HEK293 (cell line): ENCODE data around the gene SLC5A9.

Experiments used
- CTCF ChIA-PET: fragments of 350-600 bp; formaldehyde crosslinking; extraction: SDS; loops from one replicate; lab custom pipeline; 2021; ENCODE audit warnings: antibody characterized with exemption; lab: Yijun Ruan, JAX
- POLR2A ChIA-PET: fragments of 300-600 bp; formaldehyde crosslinking; extraction: SDS; loops from one replicate; lab custom pipeline; 2020; ENCODE audit warnings: antibody characterized with exemption, inconsistent platforms; lab: Yijun Ruan, JAX
- H3K27ac ChIP-seq: fragments of 200-500 bp; sonication (Bioruptor generic); 2 replicates; pipeline ENCODE4 v1.5.1; 2014; ENCODE audit warnings: low read depth, low read length, control low read depth, inconsistent platforms; ENCODE audit errors: extremely low read depth
- H3K36me3 ChIP-seq, 2 experiments: fragments of 200-500 bp in 1 of 2; sonication (Bioruptor generic) in 1 of 2; 1 replicate in 1 of 2; 2 replicates in 1 of 2; pipeline ENCODE4 v1.5.1; 2014 to 2017; ENCODE audit warnings: inconsistent platforms in 2 of 2, low read length in 2 of 2; ENCODE audit not compliant: control insufficient read depth in 2 of 2, insufficient read depth in 1 of 2
- H3K4me1 ChIP-seq: fragments of 200-500 bp; sonication (Bioruptor generic); 2 replicates; pipeline ENCODE4 v1.5.1; 2014; ENCODE audit warnings: mild to moderate bottlenecking, low read length, inconsistent platforms; ENCODE audit not compliant: control insufficient read depth, insufficient read depth
- H3K4me3 ChIP-seq: 2 replicates; pipeline ENCODE4 v1.5.1; 2011; ENCODE audit warnings: low read depth, mild to moderate bottlenecking, control low read depth, low read length, moderate library complexity
- H3K9me3 ChIP-seq: fragments of 200-500 bp; sonication (Bioruptor generic); 2 replicates; pipeline ENCODE4 v1.5.1; 2014; ENCODE audit warnings: low read depth, low read length, inconsistent platforms; ENCODE audit not compliant: control insufficient read depth, insufficient read depth
- BCL11A ChIP-seq: fragments of 450-650 bp; formaldehyde crosslinking; IDR thresholded peaks from 2 replicates; pipeline ENCODE4 v1.5.1; 2016; ENCODE audit warnings: low read depth, missing biosample characterization, missing genetic modification characterization
- EGR2 ChIP-seq: fragments of 450-650 bp; formaldehyde crosslinking; IDR thresholded peaks from 2 replicates; pipeline ENCODE4 v1.5.1; 2016; ENCODE audit warnings: low read depth, missing biosample characterization, missing genetic modification characterization
- HOXD13 ChIP-seq: sonication (generic); formaldehyde crosslinking; IDR thresholded peaks from 2 replicates; pipeline ENCODE4 v1.8.0; 2022; ENCODE audit warnings: missing genetic modification reagents, borderline replicate concordance
- KLF7 ChIP-seq: fragments of 450-650 bp; formaldehyde crosslinking; IDR thresholded peaks from 2 replicates; pipeline ENCODE4 v1.5.1; 2016; ENCODE audit warnings: missing biosample characterization, missing genetic modification characterization, borderline replicate concordance
- ZBTB21 ChIP-seq: fragments of 450-650 bp; formaldehyde crosslinking; IDR thresholded peaks from 2 replicates; pipeline ENCODE4 v1.5.1; 2017; ENCODE audit warnings: missing biosample characterization, missing genetic modification characterization
- ZBTB48 ChIP-seq: fragments of 450-650 bp; formaldehyde crosslinking; IDR thresholded peaks from 2 replicates; pipeline ENCODE4 v1.5.1; 2016; ENCODE audit warnings: missing biosample characterization, missing genetic modification characterization
- ZFHX2 ChIP-seq: fragments of 450-650 bp; formaldehyde crosslinking; conservative IDR thresholded peaks from 2 replicates; pipeline ENCODE4 v1.5.1; 2016; ENCODE audit warnings: missing biosample characterization, missing genetic modification characterization
- ZNF610 ChIP-seq: fragments of 450-650 bp; formaldehyde crosslinking; IDR thresholded peaks from 2 replicates; pipeline ENCODE4 v1.5.1; 2016; ENCODE audit warnings: missing biosample characterization, missing genetic modification characterization, borderline replicate concordance
- ZNF707 ChIP-seq: fragments of 450-650 bp; formaldehyde crosslinking; IDR thresholded peaks from 2 replicates; pipeline ENCODE4 v1.5.1; 2016; ENCODE audit warnings: missing biosample characterization, missing genetic modification characterization
- ZSCAN4 ChIP-seq: fragments of 450-650 bp; formaldehyde crosslinking; IDR thresholded peaks from 2 replicates; pipeline ENCODE4 v1.5.1; 2017; ENCODE audit warnings: missing biosample characterization, missing genetic modification characterization
- TF ChIP-seq, protein P1 (sequence below): fragments of 450-650 bp; formaldehyde crosslinking; IDR thresholded peaks from 2 replicates; pipeline ENCODE4 v1.5.1; 2016; ENCODE audit warnings: missing biosample characterization, missing genetic modification characterization
- TF ChIP-seq, protein P2 (sequence below): fragments of 450-650 bp; formaldehyde crosslinking; IDR thresholded peaks from 2 replicates; pipeline ENCODE4 v1.5.1; 2016; ENCODE audit warnings: missing biosample characterization, missing genetic modification characterization
- TF ChIP-seq, protein P3 (sequence below): fragments of 450-650 bp; formaldehyde crosslinking; IDR thresholded peaks from 2 replicates; pipeline ENCODE4 v1.5.1; 2016; ENCODE audit warnings: missing biosample characterization, missing genetic modification characterization
- TF ChIP-seq, protein P4 (sequence below): fragments of 450-650 bp; formaldehyde crosslinking; conservative IDR thresholded peaks from 2 replicates; pipeline ENCODE4 v1.5.1; 2016; ENCODE audit warnings: low read depth, missing biosample characterization, missing genetic modification characterization

SLC5A9 gene

GRCh38 chr1:48225579-48225978, 3.1 kb downstream of the SLC5A9 start:
- ChIA-PET POLR2A (no interaction called here), CTCF (interaction anchor here (0.6 to 2.5 kb wide), 3 partner anchors 11 to 57 kb away, joined by 3 to 8 read pairs (median 5); no protein-coding TSS in a partner anchor)
- Histone ChIP-seq H3K9me3 (no peaks in the 10 kb centered on the region), H3K27ac (no peak overlapping the region), H3K36me3 (no peaks in the 10 kb centered on the region), H3K4me3 (no peak overlapping the region), H3K4me1 (no peaks in the 10 kb centered on the region)
- TF ChIP-seq, protein P1, sequence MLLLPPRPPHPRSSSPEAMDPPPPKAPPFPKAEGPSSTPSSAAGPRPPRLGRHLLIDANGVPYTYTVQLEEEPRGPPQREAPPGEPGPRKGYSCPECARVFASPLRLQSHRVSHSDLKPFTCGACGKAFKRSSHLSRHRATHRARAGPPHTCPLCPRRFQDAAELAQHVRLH (tag by site-specific recombination) = no peak
- TF ChIP-seq, protein P2, sequence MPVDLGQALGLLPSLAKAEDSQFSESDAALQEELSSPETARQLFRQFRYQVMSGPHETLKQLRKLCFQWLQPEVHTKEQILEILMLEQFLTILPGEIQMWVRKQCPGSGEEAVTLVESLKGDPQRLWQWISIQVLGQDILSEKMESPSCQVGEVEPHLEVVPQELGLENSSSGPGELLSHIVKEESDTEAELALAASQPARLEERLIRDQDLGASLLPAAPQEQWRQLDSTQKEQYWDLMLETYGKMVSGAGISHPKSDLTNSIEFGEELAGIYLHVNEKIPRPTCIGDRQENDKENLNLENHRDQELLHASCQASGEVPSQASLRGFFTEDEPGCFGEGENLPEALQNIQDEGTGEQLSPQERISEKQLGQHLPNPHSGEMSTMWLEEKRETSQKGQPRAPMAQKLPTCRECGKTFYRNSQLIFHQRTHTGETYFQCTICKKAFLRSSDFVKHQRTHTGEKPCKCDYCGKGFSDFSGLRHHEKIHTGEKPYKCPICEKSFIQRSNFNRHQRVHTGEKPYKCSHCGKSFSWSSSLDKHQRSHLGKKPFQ = peak; percentile 54; the same call in 1 of the 2 replicates
- TF ChIP-seq, protein P3, sequence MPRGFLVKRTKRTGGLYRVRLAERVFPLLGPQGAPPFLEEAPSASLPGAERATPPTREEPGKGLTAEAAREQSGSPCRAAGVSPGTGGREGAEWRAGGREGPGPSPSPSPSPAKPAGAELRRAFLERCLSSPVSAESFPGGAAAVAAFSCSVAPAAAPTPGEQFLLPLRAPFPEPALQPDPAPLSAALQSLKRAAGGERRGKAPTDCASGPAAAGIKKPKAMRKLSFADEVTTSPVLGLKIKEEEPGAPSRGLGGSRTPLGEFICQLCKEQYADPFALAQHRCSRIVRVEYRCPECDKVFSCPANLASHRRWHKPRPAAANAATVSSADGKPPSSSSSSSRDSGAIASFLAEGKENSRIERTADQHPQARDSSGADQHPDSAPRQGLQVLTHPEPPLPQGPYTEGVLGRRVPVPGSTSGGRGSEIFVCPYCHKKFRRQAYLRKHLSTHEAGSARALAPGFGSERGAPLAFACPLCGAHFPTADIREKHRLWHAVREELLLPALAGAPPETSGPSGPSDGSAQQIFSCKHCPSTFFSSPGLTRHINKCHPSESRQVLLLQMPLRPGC (tag by site-specific recombination) = no peak

DNA sequence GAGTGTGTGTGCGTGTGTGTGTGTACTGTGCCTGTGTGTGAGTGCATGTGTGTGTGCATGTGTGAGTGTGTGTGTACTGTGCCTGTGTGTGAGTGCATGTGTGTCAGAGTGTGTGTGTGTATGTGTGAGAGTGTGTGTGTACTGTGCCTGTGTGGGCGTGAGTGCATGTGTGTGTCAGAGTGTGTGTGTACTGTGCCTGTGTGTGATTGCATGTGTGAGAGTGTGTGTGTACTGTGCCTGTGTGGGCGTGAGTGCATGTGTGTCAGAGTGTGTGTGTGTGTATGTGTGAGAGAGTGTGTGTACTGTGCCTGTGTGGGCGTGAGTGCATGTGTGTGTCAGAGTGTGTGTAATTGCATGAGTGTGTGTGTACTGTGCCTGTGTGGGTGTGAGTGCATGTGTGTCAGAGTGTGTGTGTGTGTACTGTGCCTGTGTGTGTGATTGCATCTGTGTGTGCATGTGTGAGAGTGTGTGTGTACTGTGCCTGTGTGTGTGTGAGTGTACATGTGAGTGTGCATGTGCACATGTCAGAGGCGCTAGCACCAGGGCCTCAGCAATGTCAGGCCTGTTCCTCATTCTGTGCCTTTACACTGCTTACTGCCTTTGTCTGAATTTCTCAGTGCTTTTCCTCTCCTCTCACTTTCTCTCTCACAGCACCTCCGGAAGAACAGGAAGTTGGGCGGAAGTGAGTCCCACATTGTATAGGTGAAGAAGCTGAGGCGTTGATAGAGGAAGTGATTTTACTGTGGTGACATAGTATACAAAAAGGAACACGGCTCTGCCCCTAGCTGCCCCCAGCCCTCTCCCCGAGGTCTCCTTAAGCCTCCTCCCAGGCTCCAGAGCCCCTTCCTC, 4.9 kb downstream of the SLC5A9 start:
- H3K4me3 ChIP-seq = no peak overlapping the region
- CTCF ChIA-PET = interaction anchor here (0.6 to 0.7 kb wide), 2 partner anchors 86 to 361 kb away, joined by 3 read pairs; no protein-coding TSS in a partner anchor
- H3K4me1 ChIP-seq = no peaks in the 10 kb centered on the region
- POLR2A ChIA-PET = no interaction called here
- H3K27ac ChIP-seq = no peak overlapping the region
- H3K36me3 ChIP-seq = no peaks in the 10 kb centered on the region
- no peak for TF ChIP-seq ZBTB48
- TF ChIP-seq ZSCAN4 (tag by site-specific recombination) = peak; percentile 97
- TF ChIP-seq ZBTB21 (tag by site-specific recombination) = no peak
- TF ChIP-seq EGR2 = peak; percentile 58
- no peak for TF ChIP-seq ZNF610 (tag by site-specific recombination)
- no peak for TF ChIP-seq KLF7 (tag by site-specific recombination)
- TF ChIP-seq, protein P4, sequence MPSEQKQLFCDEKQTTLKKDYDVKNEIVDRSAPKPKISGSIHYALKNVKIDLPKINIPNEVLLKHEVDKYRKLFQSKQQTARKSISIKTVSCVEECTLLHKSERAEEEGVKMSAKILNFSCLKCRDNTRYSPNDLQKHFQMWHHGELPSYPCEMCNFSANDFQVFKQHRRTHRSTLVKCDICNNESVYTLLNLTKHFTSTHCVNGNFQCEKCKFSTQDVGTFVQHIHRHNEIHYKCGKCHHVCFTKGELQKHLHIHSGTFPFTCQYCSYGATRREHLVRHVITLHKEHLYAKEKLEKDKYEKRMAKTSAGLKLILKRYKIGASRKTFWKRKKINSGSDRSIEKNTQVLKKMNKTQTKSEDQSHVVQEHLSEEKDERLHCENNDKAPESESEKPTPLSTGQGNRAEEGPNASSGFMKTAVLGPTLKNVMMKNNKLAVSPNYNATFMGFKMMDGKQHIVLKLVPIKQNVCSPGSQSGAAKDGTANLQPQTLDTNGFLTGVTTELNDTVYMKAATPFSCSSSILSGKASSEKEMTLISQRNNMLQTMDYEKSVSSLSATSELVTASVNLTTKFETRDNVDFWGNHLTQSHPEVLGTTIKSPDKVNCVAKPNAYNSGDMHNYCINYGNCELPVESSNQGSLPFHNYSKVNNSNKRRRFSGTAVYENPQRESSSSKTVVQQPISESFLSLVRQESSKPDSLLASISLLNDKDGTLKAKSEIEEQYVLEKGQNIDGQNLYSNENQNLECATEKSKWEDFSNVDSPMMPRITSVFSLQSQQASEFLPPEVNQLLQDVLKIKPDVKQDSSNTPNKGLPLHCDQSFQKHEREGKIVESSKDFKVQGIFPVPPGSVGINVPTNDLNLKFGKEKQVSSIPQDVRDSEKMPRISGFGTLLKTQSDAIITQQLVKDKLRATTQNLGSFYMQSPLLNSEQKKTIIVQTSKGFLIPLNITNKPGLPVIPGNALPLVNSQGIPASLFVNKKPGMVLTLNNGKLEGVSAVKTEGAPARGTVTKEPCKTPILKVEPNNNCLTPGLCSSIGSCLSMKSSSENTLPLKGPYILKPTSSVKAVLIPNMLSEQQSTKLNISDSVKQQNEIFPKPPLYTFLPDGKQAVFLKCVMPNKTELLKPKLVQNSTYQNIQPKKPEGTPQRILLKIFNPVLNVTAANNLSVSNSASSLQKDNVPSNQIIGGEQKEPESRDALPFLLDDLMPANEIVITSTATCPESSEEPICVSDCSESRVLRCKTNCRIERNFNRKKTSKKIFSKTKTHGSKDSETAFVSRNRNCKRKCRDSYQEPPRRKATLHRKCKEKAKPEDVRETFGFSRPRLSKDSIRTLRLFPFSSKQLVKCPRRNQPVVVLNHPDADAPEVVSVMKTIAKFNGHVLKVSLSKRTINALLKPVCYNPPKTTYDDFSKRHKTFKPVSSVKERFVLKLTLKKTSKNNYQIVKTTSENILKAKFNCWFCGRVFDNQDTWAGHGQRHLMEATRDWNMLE = no peak
- no peak for TF ChIP-seq ZNF707 (tag by site-specific recombination)
- TF ChIP-seq BCL11A (tag by site-specific recombination) = no peak
- TF ChIP-seq HOXD13 (CRISPR knock-in tag) = 0 out of 2 replicates have a peak, but pooled peaks have one; percentile 13
- peak; percentile 79 for TF ChIP-seq ZFHX2 (tag by site-specific recombination)
- TF ChIP-seq, all 188 proteins: peak for 4
- no peaks in the 10 kb centered on the region for H3K9me3 ChIP-seq
